Spleen (tissue), 11 donors: Measurements from ENCODE around the gene EPS8. TPM values are rescaled to one million over a fixed set of nuclear protein-coding genes. Genes with fewer than 3 reads are reported as not detected.

Experiments used
- DNase-seq: peaks from one replicate; pipeline ENCODE4 v3.0.0-alpha.2; 2020
- H3K27ac ChIP-seq, 8 donors: fragments of 200-600 bp; sonication (generic) in 7 of 8; 1 replicate in 4 of 8; 2 replicates in 4 of 8; pipeline versions ENCODE4 v1.5.0 to v1.8.0; 2016 to 2021; ENCODE audit warnings: inconsistent platforms in 4 of 8, mild to moderate bottlenecking in 4 of 8, moderate library complexity in 1 of 8
- H3K27me3 ChIP-seq, 7 donors: fragments of 200-600 bp; sonication (generic) in 6 of 7; replicated peaks in 1 of 7; 1 replicate in 4 of 7; 2 replicates in 3 of 7; pipeline versions ENCODE4 v1.5.0 to v1.8.0; 2016 to 2021; ENCODE audit warnings: inconsistent platforms in 3 of 7, mild to moderate bottlenecking in 1 of 7
- H3K36me3 ChIP-seq, 6 donors: fragments of 200-600 bp; sonication (generic) in 5 of 6; 1 replicate in 4 of 6; 2 replicates in 2 of 6; pipeline versions ENCODE4 v1.5.0 to v1.8.0; 2016 to 2021; ENCODE audit warnings: inconsistent platforms in 2 of 6
- H3K4me1 ChIP-seq, 6 donors: fragments of 200-600 bp; sonication (generic) in 5 of 6; 1 replicate in 3 of 6; 2 replicates in 3 of 6; pipeline versions ENCODE4 v1.5.0 to v1.8.0; 2016 to 2021; ENCODE audit warnings: inconsistent platforms in 3 of 6
- H3K4me3 ChIP-seq, 8 donors: fragments of 200-600 bp; sonication (generic) in 7 of 8; 1 replicate in 4 of 8; 2 replicates in 4 of 8; pipeline versions ENCODE4 v1.5.0 to v1.8.0; 2016 to 2021; ENCODE audit warnings: inconsistent platforms in 4 of 8, mild to moderate bottlenecking in 4 of 8, moderate library complexity in 2 of 8
- H3K9me3 ChIP-seq, 8 donors: fragments of 200-600 bp; sonication (generic) in 7 of 8; 1 replicate in 4 of 8; 2 replicates in 4 of 8; pipeline versions ENCODE4 v1.5.0 to v1.8.0; 2016 to 2021; ENCODE audit warnings: inconsistent platforms in 4 of 8
- CTCF ChIP-seq, 11 experiments: fragments of 200-600 bp in 7 of 11; fragments of 450-650 bp in 4 of 11; sonication (generic) in 4 of 11; IDR thresholded peaks in 8 of 11; conservative IDR thresholded peaks in 3 of 11; 1 replicate in 7 of 11; 2 replicates in 4 of 11; pipeline versions ENCODE4 v1.4.0 to v1.8.0; 2016 to 2021; ENCODE audit warnings: antibody characterized with exemption in 11 of 11, inconsistent platforms in 4 of 11, mild to moderate bottlenecking in 1 of 11
- POLR2A ChIP-seq, 3 donors: fragments of 450-650 bp; IDR thresholded peaks; one replicate each; pipeline ENCODE4 v1.5.1; 2017; ENCODE audit warnings: antibody characterized with exemption in 3 of 3, mild to moderate bottlenecking in 1 of 3
- POLR2AphosphoS5 ChIP-seq, 3 donors: sonication (generic); formaldehyde crosslinking; IDR thresholded peaks; one replicate each; pipeline ENCODE4 v1.5.1; 2017; ENCODE audit warnings: antibody characterized with exemption in 3 of 3
- WGBS, 5 donors: extraction: QIAGEN DNeasy Blood & Tissue Kit in 3 of 5; methylation state at CpG; one replicate each; pipeline versions ENCODE4 v1.1.5 to v1.1.7; 2013 to 2018; 5-methylcytosine and 5-hydroxymethylcytosine counted together
- intact Hi-C: fragments of 100-400 bp; cut with DNase I; formaldehyde crosslinking; loops from one replicate; pipeline ENCODE4 v1.15.0; 2023; ENCODE audit warnings: low total_unique reads
- polyA plus RNA-seq, 3 donors: library from polyadenylated mRNA; stranded (reverse); fragments of 200-250 nt; gene quantifications; one replicate each; pipeline ENCODE4 v1.2.1, GENCODE V29; 2013
- total RNA-seq, 7 donors: library from RNA; depleted of rRNA in 3 of 7; stranded (reverse); fragments of >200 nt in 3 of 7; fragmentation: NEBNext Ultra II Directional in 4 of 7; extraction: Animal tissue kit (Norgen Biotek cat#: 25700) in 4 of 7; gene quantifications; one replicate each; pipeline versions ENCODE4 v1.1.0 to v1.2.1, GENCODE V29; 2016 to 2021
- donor health status: healthy with polysubstance abuse.
- donor health status: DM: no; HTN: no; CAD: no; lungs with moderate emphysema.
- donor health status: DM: no; HTN: no; CAD: no.
- donor health status: Bipolar disorder and iron deficiency.
- donor health status: healthy.
- donor health status: DM: no; HTN: no; CAD: no.
- donor health status: DM: yes; HTN: yes; CAD: no.

The EPS8 gene
- total and polyA plus RNA-seq, 10 donors = 4.6 to 90.5 (median 30.9) TPM

GRCh38 chr12:15634010-15634683 lies 155.0 kb downstream of the EPS8 start:
- Histone ChIP-seq H3K9me3 (no peaks in the 10 kb centered on the region), H3K27me3 (no peaks in the 10 kb centered on the region), H3K27ac (no peak overlapping the region), H3K4me1 (peaks cover 0 to 5% (median 0%) of the 10 kb centered on the region in 6 donors), H3K4me3 (no peak overlapping the region), H3K36me3 (peaks cover 0 to 3% (median 0%) of the 10 kb centered on the region in 6 donors)
- intact Hi-C loops = no loop called here
- TF ChIP-seq POLR2A (IDR thresholded peaks at IDR 0.05) (no peak), POLR2AphosphoS5 (IDR thresholded peaks at IDR 0.05) (no peak), CTCF (IDR thresholded peaks at IDR 0.05 in 8 of 11, conservative IDR thresholded peaks at IDR 0.05 in 3 of 11) (no peak)
- DNase-seq = no peak
- 78 to 90% (median 84%) methylated on average over 4 of the region's 4 CpGs for WGBS, 5 donors

GRCh38 chr12:15633201-15633600 lies 156.0 kb downstream of the EPS8 start:
- Histone ChIP-seq H3K27ac (no peak overlapping the region), H3K4me3 (no peak overlapping the region), H3K4me1 (peaks cover 0 to 11% (median 6%) of the 10 kb centered on the region in 6 donors), H3K9me3 (no peaks in the 10 kb centered on the region), H3K27me3 (no peaks in the 10 kb centered on the region), H3K36me3 (no peaks in the 10 kb centered on the region)
- intact Hi-C loops = no loop called here
- DNase-seq = no peak
- TF ChIP-seq POLR2AphosphoS5 (IDR thresholded peaks at IDR 0.05) (no peak), CTCF (IDR thresholded peaks at IDR 0.05 in 8 of 11, conservative IDR thresholded peaks at IDR 0.05 in 3 of 11) (no peak), POLR2A (IDR thresholded peaks at IDR 0.05) (no peak)
- 75 to 95% (median 83%) methylated on average over 1 of the region's 1 CpG for WGBS, 5 donors

GRCh38 chr12:15632708-15633107 lies 156.5 kb downstream of the EPS8 start:
- TF ChIP-seq CTCF (IDR thresholded peaks at IDR 0.05 in 8 of 11, conservative IDR thresholded peaks at IDR 0.05 in 3 of 11) = no peak
- no peak for DNase-seq
- Histone ChIP-seq H3K27me3 (no peaks in the 10 kb centered on the region), H3K9me3 (no peaks in the 10 kb centered on the region), H3K4me3 (no peak overlapping the region), H3K27ac (no peak overlapping the region), H3K4me1 (peaks cover 0 to 16% (median 6%) of the 10 kb centered on the region in 6 donors), H3K36me3 (no peaks in the 10 kb centered on the region)
- intact Hi-C loops = no loop called here
- 83 to 94% (median 92%) methylated on average over 4 of the region's 4 CpGs for WGBS, 5 donors

- no peak overlapping the region for H3K4me3 ChIP-seq
- H3K27ac ChIP-seq = peak overlapping the region in 3 of 8 donors; percentile 43 to 57 (median 55)
- no peaks in the 10 kb centered on the region for H3K9me3 ChIP-seq
- no peaks in the 10 kb centered on the region for H3K27me3 ChIP-seq
- H3K4me1 ChIP-seq = peaks cover 0 to 17% (median 6%) of the 10 kb centered on the region in 6 donors
- no peak for DNase-seq
- intact Hi-C loops = no loop called here
- no peaks in the 10 kb centered on the region for H3K36me3 ChIP-seq
- 68 to 78% (median 70%) methylated on average over 6 of the region's 6 CpGs for WGBS, 5 donors
- TF ChIP-seq POLR2AphosphoS5 (IDR thresholded peaks at IDR 0.05) = no peak
- no peak for TF ChIP-seq POLR2A (IDR thresholded peaks at IDR 0.05)
- no peak for TF ChIP-seq CTCF (IDR thresholded peaks at IDR 0.05 in 8 of 11, conservative IDR thresholded peaks at IDR 0.05 in 3 of 11)
These were observed 158.0 kb downstream of the EPS8 start for GRCh38 chr12:15631007-15631715.
